Measurements from ENCODE around the gene RXRA. TPM values are rescaled to one million over a fixed set of nuclear protein-coding genes. Genes with fewer than 3 reads are reported as not detected.

Gene RXRA
- total RNA-seq, 1 donor from 2014 or later, result 83.3 TPM

- H3K4me3 Mint-ChIP-seq (ENCODE audit: unreplicated experiment), result no peak overlapping the region
- H3K27me3 Mint-ChIP-seq (ENCODE audit: unreplicated experiment), result peaks cover 7% of the 10 kb centered on the region
- no peak for DNase-seq (ENCODE audit: low spot score)
- H3K27ac Mint-ChIP-seq (ENCODE audit: unreplicated experiment), result no peak overlapping the region
- no peaks in the 10 kb centered on the region for H3K36me3 Mint-ChIP-seq (ENCODE audit: low read depth, unreplicated experiment)
- no peaks in the 10 kb centered on the region for H3K9me3 Mint-ChIP-seq (ENCODE audit: unreplicated experiment)
- no peak for TF ChIP-seq CTCF (IDR thresholded peaks at IDR 0.05; ENCODE audit: unreplicated experiment)
- H3K4me1 Mint-ChIP-seq (ENCODE audit: unreplicated experiment), result no peaks in the 10 kb centered on the region
Measured at GRCh38 chr9:134283111-134283515, 43.1 kb upstream of the RXRA start.

GRCh38 chr9:134283692-134284265 lies 42.5 kb upstream of the RXRA start:
- no peak for DNase-seq (ENCODE audit: low spot score)
- H3K4me3 Mint-ChIP-seq (ENCODE audit: unreplicated experiment), result no peak overlapping the region
- no peak for TF ChIP-seq CTCF (IDR thresholded peaks at IDR 0.05; ENCODE audit: unreplicated experiment)

GRCh38 chr9:134284273-134284672 lies 42.0 kb upstream of the RXRA start:
- Mint-ChIP-seq H3K36me3 (ENCODE audit: low read depth, unreplicated experiment) (no peaks in the 10 kb centered on the region), H3K27me3 (ENCODE audit: unreplicated experiment) (peaks cover 7% of the 10 kb centered on the region), H3K27ac (ENCODE audit: unreplicated experiment) (no peak overlapping the region), H3K4me1 (ENCODE audit: unreplicated experiment) (no peaks in the 10 kb centered on the region), H3K9me3 (ENCODE audit: unreplicated experiment) (no peaks in the 10 kb centered on the region), H3K4me3 (ENCODE audit: unreplicated experiment) (no peak overlapping the region)
- DNase-seq (ENCODE audit: low spot score), result no peak
- TF ChIP-seq CTCF (IDR thresholded peaks at IDR 0.05; ENCODE audit: unreplicated experiment), result no peak

More at GRCh38 chr9:134283692-134284265, 42.5 kb upstream of the RXRA start:
- no peaks in the 10 kb centered on the region for H3K36me3 Mint-ChIP-seq (ENCODE audit: low read depth, unreplicated experiment)
- no peaks in the 10 kb centered on the region for H3K4me1 Mint-ChIP-seq (ENCODE audit: unreplicated experiment)
- no peak overlapping the region for H3K27ac Mint-ChIP-seq (ENCODE audit: unreplicated experiment)
- H3K27me3 Mint-ChIP-seq (ENCODE audit: unreplicated experiment), result peaks cover 7% of the 10 kb centered on the region
- H3K9me3 Mint-ChIP-seq (ENCODE audit: unreplicated experiment), result no peaks in the 10 kb centered on the region

GRCh38 chr9:134284741-134285140 lies 41.5 kb upstream of the RXRA start:
- no peak for DNase-seq (ENCODE audit: low spot score)
- Mint-ChIP-seq H3K4me3 (ENCODE audit: unreplicated experiment) (no peak overlapping the region), H3K27me3 (ENCODE audit: unreplicated experiment) (peaks cover 7% of the 10 kb centered on the region), H3K27ac (ENCODE audit: unreplicated experiment) (no peak overlapping the region), H3K36me3 (ENCODE audit: low read depth, unreplicated experiment) (no peaks in the 10 kb centered on the region), H3K9me3 (ENCODE audit: unreplicated experiment) (no peaks in the 10 kb centered on the region), H3K4me1 (ENCODE audit: unreplicated experiment) (no peaks in the 10 kb centered on the region)
- TF ChIP-seq CTCF (IDR thresholded peaks at IDR 0.05; ENCODE audit: unreplicated experiment), result no peak

GRCh38 chr9:134285215-134285845 lies 40.9 kb upstream of the RXRA start:
- Mint-ChIP-seq H3K27ac (ENCODE audit: unreplicated experiment) (no peak overlapping the region), H3K9me3 (ENCODE audit: unreplicated experiment) (no peaks in the 10 kb centered on the region), H3K27me3 (ENCODE audit: unreplicated experiment) (peaks cover 7% of the 10 kb centered on the region), H3K4me3 (ENCODE audit: unreplicated experiment) (peak overlapping the region; percentile 74), H3K36me3 (ENCODE audit: low read depth, unreplicated experiment) (no peaks in the 10 kb centered on the region), H3K4me1 (ENCODE audit: unreplicated experiment) (no peaks in the 10 kb centered on the region)
- no peak for DNase-seq (ENCODE audit: low spot score)
- no peak for TF ChIP-seq CTCF (IDR thresholded peaks at IDR 0.05; ENCODE audit: unreplicated experiment)
